Measurements from ENCODE around the gene STARD13.

GRCh38 chr13:33206425-33206824 lies 79.1 kb downstream of the STARD13 start:
- TF ChIP-seq CTCF (IDR thresholded peaks at IDR 0.05), result no peak
- no peak for TF ChIP-seq POLR2A (IDR thresholded peaks at IDR 0.05)
